Naive thymus-derived CD8-positive, alpha-beta T cell (primary cell): Measurements from ENCODE around the gene ASPHD2. TPM values are rescaled to one million over a fixed set of nuclear protein-coding genes. Genes with fewer than 3 reads are reported as not detected.
A peak's percentile ranks its signal among the peaks of the same experiment; 100 is the strongest.

Experiments
- ATAC-seq, 2 donors: fragments of 150-1000 bp; cut with Tn5 transposase in 1 of 2; sonication (Bioruptor Pico), chemical (Tn5 transposase) in 1 of 2; 1 replicate in 1 of 2; 2 replicates in 1 of 2; pipeline ENCODE4 v1.10.0; 2021; ENCODE audit warnings: mild to moderate bottlenecking in 2 of 2, moderate library complexity in 2 of 2
- POLR2A ChIA-PET: fragments of 350-600 bp; sonication (Branson Sonifier 250); formaldehyde crosslinking; loops from one replicate; lab custom pipeline; 2021; ENCODE audit warnings: antibody characterized with exemption; lab: Charles Lee
- DNase-seq, 10 donors: peaks; one replicate each; pipeline versions ENCODE4 v3.0.0 to v3.0.0-alpha.2; 2020 to 2022
- H3K27ac Mint-ChIP-seq, 10 donors: one replicate each; pipeline ENCODE4 v1.8.0; 2020 to 2022; ENCODE audit warnings: mild to moderate bottlenecking in 10 of 10, mixed read lengths in 10 of 10, moderate library complexity in 4 of 10, inconsistent platforms in 1 of 10
- H3K27me3 Mint-ChIP-seq, 5 donors: one replicate each; pipeline ENCODE4 v1.8.0; 2021 to 2022; ENCODE audit warnings: mixed read lengths in 5 of 5
- H3K36me3 Mint-ChIP-seq, 3 donors: one replicate each; pipeline ENCODE4 v1.8.0; 2020 to 2022; ENCODE audit warnings: mixed read lengths in 3 of 3, mild to moderate bottlenecking in 2 of 3, inconsistent platforms in 1 of 3
- H3K4me1 Mint-ChIP-seq, 4 donors: one replicate each; pipeline ENCODE4 v1.8.0; 2021 to 2022; ENCODE audit warnings: mixed read lengths in 4 of 4
- H3K4me3 Mint-ChIP-seq, 10 donors: one replicate each; pipeline ENCODE4 v1.8.0; 2020 to 2022; ENCODE audit warnings: mild to moderate bottlenecking in 10 of 10, mixed read lengths in 10 of 10, moderate library complexity in 6 of 10, inconsistent platforms in 1 of 10
- H3K9me3 Mint-ChIP-seq, 9 donors: one replicate each; pipeline ENCODE4 v1.8.0; 2020 to 2022; ENCODE audit warnings: mixed read lengths in 9 of 9, mild to moderate bottlenecking in 3 of 9, inconsistent platforms in 1 of 9, moderate library complexity in 1 of 9
- polyA plus RNA-seq, 3 donors: library from polyadenylated mRNA; unstranded; fragments of 300-500 nt; fragmentation: Illumina TruSeq; gene quantifications; one replicate each; pipeline ENCODE4 v1.2.3, GENCODE V29; 2021
- total RNA-seq, 8 experiments: library from RNA in 2 of 8; stranded (reverse) in 2 of 8; gene quantifications; one replicate each; pipeline ENCODE4 v1.2.3 and lab custom pipeline; 2021 to 2026

The ASPHD2 gene
- total and polyA plus RNA-seq, 5 experiments from 2014 or later: 2.3 to 3.5 (median 2.9) TPM

GRCh38 chr22:26494506-26494905 is 65.4 kb downstream of the ASPHD2 start:
- Mint-ChIP-seq H3K27me3 (no peaks in the 10 kb centered on the region), H3K27ac (peak overlapping the region in 4 of 10 donors; percentile 15 to 63 (median 36)), H3K9me3 (no peaks in the 10 kb centered on the region), H3K4me1 (peaks cover 0 to 4% (median 2%) of the 10 kb centered on the region in 4 donors), H3K4me3 (no peak overlapping the region), H3K36me3 (peaks cover 0 to 94% (median 19%) of the 10 kb centered on the region in 3 donors)
- no peak for DNase-seq
- POLR2A ChIA-PET: interaction anchor here (1.7 kb wide), 1 partner anchor 11 kb away, joined by 9 read pairs; the partner anchor contains the start of genes HPS4 and SRRD
- no peak for ATAC-seq

Other genes starting within 250 kb of the ASPHD2 start
- 10 to 100 TPM; 63.9 to 64.3 TPM for gene HPS4, start 54.5 kb downstream of the ASPHD2 start, total RNA-seq
- 10 to 100 TPM; 10.5 to 18.4 (median 16.2) TPM for gene HPS4, start 54.5 kb downstream of the ASPHD2 start, polyA plus RNA-seq
- 10 to 100 TPM; 21.4 to 24.6 TPM for gene SRRD, start 54.6 kb downstream of the ASPHD2 start, total RNA-seq
- 10 to 100 TPM; 17.1 to 27.0 (median 17.9) TPM for gene SRRD, start 54.6 kb downstream of the ASPHD2 start, polyA plus RNA-seq
- 10 to 100 TPM; 56.2 to 67.8 TPM for gene TFIP11, start 83.2 kb downstream of the ASPHD2 start, total RNA-seq
- 10 to 100 TPM; 15.3 to 33.9 (median 22.3) TPM for gene TFIP11, start 83.2 kb downstream of the ASPHD2 start, polyA plus RNA-seq
- gene TPST2, start 160.9 kb downstream of the ASPHD2 start, total RNA-seq: 10 to 100 TPM; 40.8 to 43.2 TPM
- gene TPST2, start 160.9 kb downstream of the ASPHD2 start, polyA plus RNA-seq: 100 to 1,000 TPM in 2 of 3 donors, 10 to 100 TPM in 1; 87.9 to 134 (median 126) TPM
- not detected for gene CRYBB1, start 188.8 kb downstream of the ASPHD2 start, total RNA-seq
- not detected for gene CRYBB1, start 188.8 kb downstream of the ASPHD2 start, polyA plus RNA-seq
- not detected for gene CRYBA4, start 192.7 kb downstream of the ASPHD2 start, total RNA-seq
- under 1 TPM in 1 of 3 donors, not detected in 2; 0.43 TPM for gene CRYBA4, start 192.7 kb downstream of the ASPHD2 start, polyA plus RNA-seq
- gene MIAT, start 228.3 kb downstream of the ASPHD2 start, total RNA-seq: 100 to 1,000 TPM; 357 to 362 TPM
- under 1 TPM; 0.06 to 0.76 (median 0.63) TPM for gene MIAT, start 228.3 kb downstream of the ASPHD2 start, polyA plus RNA-seq